ENCODE results near the gene MB21D2.

MB21D2 gene

GRCh38 chr3:192820161-192820560 lies 97.5 kb downstream of the MB21D2 start:
- Histone ChIP-seq H3K4me3 (replicated peaks; ENCODE audit: insufficient read depth, low read length) (no peak overlapping the region), H3K27me3 (ENCODE audit: insufficient read depth, poor library complexity, severe bottlenecking) (no peaks in the 10 kb centered on the region), H3K27ac (replicated peaks) (no peak overlapping the region)
- DNase-seq (ENCODE audit: low read depth in 1 of 2, low spot score in 1 of 2), result no peak
- no peak for TF ChIP-seq GABPA (IDR thresholded peaks at IDR 0.05; ENCODE audit: low read depth)
- TF ChIP-seq, protein P1, sequence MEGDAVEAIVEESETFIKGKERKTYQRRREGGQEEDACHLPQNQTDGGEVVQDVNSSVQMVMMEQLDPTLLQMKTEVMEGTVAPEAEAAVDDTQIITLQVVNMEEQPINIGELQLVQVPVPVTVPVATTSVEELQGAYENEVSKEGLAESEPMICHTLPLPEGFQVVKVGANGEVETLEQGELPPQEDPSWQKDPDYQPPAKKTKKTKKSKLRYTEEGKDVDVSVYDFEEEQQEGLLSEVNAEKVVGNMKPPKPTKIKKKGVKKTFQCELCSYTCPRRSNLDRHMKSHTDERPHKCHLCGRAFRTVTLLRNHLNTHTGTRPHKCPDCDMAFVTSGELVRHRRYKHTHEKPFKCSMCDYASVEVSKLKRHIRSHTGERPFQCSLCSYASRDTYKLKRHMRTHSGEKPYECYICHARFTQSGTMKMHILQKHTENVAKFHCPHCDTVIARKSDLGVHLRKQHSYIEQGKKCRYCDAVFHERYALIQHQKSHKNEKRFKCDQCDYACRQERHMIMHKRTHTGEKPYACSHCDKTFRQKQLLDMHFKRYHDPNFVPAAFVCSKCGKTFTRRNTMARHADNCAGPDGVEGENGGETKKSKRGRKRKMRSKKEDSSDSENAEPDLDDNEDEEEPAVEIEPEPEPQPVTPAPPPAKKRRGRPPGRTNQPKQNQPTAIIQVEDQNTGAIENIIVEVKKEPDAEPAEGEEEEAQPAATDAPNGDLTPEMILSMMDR (IDR thresholded peaks at IDR 0.05; ENCODE audit: insufficient read depth, low read length), result no peak
- no peak for TF ChIP-seq POLR2AphosphoS5 (IDR thresholded peaks at IDR 0.05; ENCODE audit: low read depth)
- TF ChIP-seq SPI1 (IDR thresholded peaks at IDR 0.05; ENCODE audit: borderline replicate concordance, low read depth), result no peak
- TF ChIP-seq, protein P2, sequence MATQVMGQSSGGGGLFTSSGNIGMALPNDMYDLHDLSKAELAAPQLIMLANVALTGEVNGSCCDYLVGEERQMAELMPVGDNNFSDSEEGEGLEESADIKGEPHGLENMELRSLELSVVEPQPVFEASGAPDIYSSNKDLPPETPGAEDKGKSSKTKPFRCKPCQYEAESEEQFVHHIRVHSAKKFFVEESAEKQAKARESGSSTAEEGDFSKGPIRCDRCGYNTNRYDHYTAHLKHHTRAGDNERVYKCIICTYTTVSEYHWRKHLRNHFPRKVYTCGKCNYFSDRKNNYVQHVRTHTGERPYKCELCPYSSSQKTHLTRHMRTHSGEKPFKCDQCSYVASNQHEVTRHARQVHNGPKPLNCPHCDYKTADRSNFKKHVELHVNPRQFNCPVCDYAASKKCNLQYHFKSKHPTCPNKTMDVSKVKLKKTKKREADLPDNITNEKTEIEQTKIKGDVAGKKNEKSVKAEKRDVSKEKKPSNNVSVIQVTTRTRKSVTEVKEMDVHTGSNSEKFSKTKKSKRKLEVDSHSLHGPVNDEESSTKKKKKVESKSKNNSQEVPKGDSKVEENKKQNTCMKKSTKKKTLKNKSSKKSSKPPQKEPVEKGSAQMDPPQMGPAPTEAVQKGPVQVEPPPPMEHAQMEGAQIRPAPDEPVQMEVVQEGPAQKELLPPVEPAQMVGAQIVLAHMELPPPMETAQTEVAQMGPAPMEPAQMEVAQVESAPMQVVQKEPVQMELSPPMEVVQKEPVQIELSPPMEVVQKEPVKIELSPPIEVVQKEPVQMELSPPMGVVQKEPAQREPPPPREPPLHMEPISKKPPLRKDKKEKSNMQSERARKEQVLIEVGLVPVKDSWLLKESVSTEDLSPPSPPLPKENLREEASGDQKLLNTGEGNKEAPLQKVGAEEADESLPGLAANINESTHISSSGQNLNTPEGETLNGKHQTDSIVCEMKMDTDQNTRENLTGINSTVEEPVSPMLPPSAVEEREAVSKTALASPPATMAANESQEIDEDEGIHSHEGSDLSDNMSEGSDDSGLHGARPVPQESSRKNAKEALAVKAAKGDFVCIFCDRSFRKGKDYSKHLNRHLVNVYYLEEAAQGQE (IDR thresholded peaks at IDR 0.05; ENCODE audit: insufficient replicate concordance, low read depth), result no peak

- no peak for TF ChIP-seq SPI1 (IDR thresholded peaks at IDR 0.05; ENCODE audit: borderline replicate concordance, low read depth)
- TF ChIP-seq, protein P2 (IDR thresholded peaks at IDR 0.05; ENCODE audit: insufficient replicate concordance, low read depth), result no peak
- no peak for TF ChIP-seq GABPA (IDR thresholded peaks at IDR 0.05; ENCODE audit: low read depth)
- TF ChIP-seq POLR2AphosphoS5 (IDR thresholded peaks at IDR 0.05; ENCODE audit: low read depth), result no peak
- TF ChIP-seq, protein P1 (IDR thresholded peaks at IDR 0.05; ENCODE audit: insufficient read depth, low read length), result no peak
- H3K27me3 ChIP-seq (ENCODE audit: insufficient read depth, poor library complexity, severe bottlenecking), result no peaks in the 10 kb centered on the region
- H3K27ac ChIP-seq (replicated peaks), result no peak overlapping the region
- H3K4me3 ChIP-seq (replicated peaks; ENCODE audit: insufficient read depth, low read length), result no peak overlapping the region
- DNase-seq (ENCODE audit: low read depth in 1 of 2, low spot score in 1 of 2), result no peak
These were observed 98.6 kb downstream of the MB21D2 start for GRCh38 chr3:192819001-192819569.

- TF ChIP-seq, protein P1 (IDR thresholded peaks at IDR 0.05; ENCODE audit: insufficient read depth, low read length), result no peak
- no peak for TF ChIP-seq GABPA (IDR thresholded peaks at IDR 0.05; ENCODE audit: low read depth)
- TF ChIP-seq POLR2AphosphoS5 (IDR thresholded peaks at IDR 0.05; ENCODE audit: low read depth), result no peak
- TF ChIP-seq, protein P2 (IDR thresholded peaks at IDR 0.05; ENCODE audit: insufficient replicate concordance, low read depth), result no peak
- no peak for TF ChIP-seq SPI1 (IDR thresholded peaks at IDR 0.05; ENCODE audit: borderline replicate concordance, low read depth)
- Histone ChIP-seq H3K4me3 (replicated peaks; ENCODE audit: insufficient read depth, low read length) (no peak overlapping the region), H3K27ac (replicated peaks) (no peak overlapping the region), H3K27me3 (ENCODE audit: insufficient read depth, poor library complexity, severe bottlenecking) (no peaks in the 10 kb centered on the region)
- no peak for DNase-seq (ENCODE audit: low read depth in 1 of 2, low spot score in 1 of 2)
These were observed 99.5 kb downstream of the MB21D2 start for GRCh38 chr3:192818126-192818525.
